C4-2B (cell line): ENCODE measurements around the gene RFTN1.

Experiments used
- H3K27ac ChIP-seq: fragments of 450-650 bp; 2 replicates; pipeline ENCODE4 v1.5.1; 2017
- CTCF ChIP-seq: fragments of 450-650 bp; conservative IDR thresholded peaks from 2 replicates; pipeline ENCODE4 v1.5.1; 2017; ENCODE audit warnings: mild to moderate bottlenecking
- ZFX ChIP-seq: fragments of 450-650 bp; IDR thresholded peaks from 2 replicates; pipeline ENCODE4 v1.6.1; 2017

RFTN1 gene

GRCh38 chr3:16370503-16370871 lies 143.0 kb downstream of the RFTN1 start:
- TF ChIP-seq ZFX, result no peak
- TF ChIP-seq CTCF, result no peak
- H3K27ac ChIP-seq, result no peak overlapping the region

- H3K27ac ChIP-seq, result no peak overlapping the region
- TF ChIP-seq CTCF, result no peak
- no peak for TF ChIP-seq ZFX
These were observed 143.6 kb downstream of the RFTN1 start for GRCh38 chr3:16369885-16370284.

GRCh38 chr3:16369276-16369675 lies 144.2 kb downstream of the RFTN1 start:
- H3K27ac ChIP-seq, result no peak overlapping the region
- TF ChIP-seq CTCF, result no peak
- TF ChIP-seq ZFX, result no peak

- TF ChIP-seq ZFX (no peak), CTCF (peak; percentile 12)
- H3K27ac ChIP-seq, result no peak overlapping the region
These were observed 146.9 kb downstream of the RFTN1 start for GRCh38 chr3:16366581-16366980.

DNA sequence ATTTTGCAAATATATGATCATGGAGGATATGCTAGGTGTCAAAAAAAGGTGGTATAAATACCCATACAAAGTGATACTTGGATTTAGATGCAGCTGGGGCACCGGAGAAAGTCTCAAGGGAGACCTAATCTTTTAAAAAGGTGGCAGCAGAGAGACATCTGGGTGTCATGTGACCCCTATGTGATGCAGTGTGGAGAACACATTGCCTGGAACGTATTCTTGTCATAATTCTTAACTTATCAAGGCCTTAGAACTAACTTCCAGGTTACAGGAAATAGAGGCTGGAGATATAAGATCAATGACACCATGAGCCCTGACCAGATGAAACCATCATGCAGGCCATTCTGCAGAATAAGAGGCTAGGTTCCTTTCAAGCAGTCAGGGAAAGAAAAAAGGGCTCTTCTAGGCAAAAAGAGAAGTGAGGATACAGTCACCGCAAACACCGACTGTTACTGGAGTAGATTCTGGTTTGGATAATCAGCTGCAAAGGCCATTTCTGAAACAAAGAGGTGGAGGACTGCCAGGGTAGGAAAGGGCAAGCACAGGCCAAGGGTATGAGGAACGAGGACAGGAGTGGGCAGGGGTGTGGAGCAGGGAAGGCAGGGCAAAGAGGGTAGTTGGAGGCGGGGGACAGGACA lies 147.9 kb downstream of the RFTN1 start:
- no peak for TF ChIP-seq ZFX
- TF ChIP-seq CTCF, result no peak

DNA sequence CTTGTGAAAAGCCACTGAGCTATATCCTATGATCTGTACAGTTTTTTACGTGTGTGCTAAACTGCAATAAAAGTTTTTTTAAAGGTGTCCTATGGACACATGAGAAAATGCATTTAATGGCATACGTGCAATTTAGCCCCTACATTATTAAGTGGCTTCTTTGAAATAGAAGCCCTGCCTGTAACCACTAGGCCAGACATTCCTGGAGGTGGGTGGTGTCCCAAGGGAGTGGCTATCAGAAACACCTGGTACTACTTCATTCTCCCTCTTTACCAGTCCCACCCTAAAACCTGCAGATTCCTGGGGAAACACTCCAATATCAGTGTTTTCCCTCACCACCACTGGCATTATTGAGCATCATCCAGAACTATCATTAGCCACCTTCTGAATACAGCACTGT lies 148.5 kb downstream of the RFTN1 start:
- TF ChIP-seq CTCF, result no peak
- no peak for TF ChIP-seq ZFX

More for the DNA sequence above, 147.9 kb downstream of the RFTN1 start:
- H3K27ac ChIP-seq, result no peak overlapping the region

DNA sequence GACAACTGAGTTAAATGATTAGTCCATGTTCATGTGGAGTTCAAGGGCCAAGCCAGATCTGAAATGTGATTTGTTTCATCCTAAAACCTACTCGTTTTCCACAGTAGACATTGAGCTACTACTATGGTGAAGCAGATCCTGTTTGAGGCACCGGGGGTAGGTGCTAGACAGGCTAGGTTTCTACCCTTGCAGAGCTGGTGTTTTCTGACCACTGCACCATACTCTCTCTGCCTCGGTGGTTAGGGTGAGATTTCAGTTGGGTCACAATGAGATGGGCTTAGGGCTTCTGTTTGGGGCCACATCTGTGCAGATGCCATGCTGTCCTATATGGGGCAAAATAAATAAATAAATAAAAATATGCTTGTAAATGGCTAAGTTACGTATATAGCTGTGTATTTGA lies 149.2 kb downstream of the RFTN1 start:
- no peak overlapping the region for H3K27ac ChIP-seq
- TF ChIP-seq ZFX, result no peak

More for the DNA sequence above, 148.5 kb downstream of the RFTN1 start:
- no peak overlapping the region for H3K27ac ChIP-seq

DNA sequence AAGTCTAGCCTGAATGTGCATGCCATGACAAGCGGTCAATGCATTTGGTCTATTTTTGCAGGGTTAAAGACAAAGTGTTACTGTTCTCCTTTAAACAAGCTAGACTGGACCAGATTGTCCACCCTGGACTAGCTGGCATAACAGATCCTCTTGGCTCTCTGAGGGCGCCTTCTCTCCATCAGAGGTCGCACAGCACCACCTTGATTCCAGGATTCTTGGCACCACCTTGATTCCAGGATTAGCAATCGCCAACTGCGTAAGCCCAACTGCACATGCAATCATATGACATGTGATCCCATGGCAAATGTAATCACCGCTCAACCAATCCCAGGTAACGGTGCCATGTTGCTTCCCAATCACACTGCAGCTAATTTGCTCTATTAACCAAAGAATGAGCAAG lies 149.9 kb downstream of the RFTN1 start:
- H3K27ac ChIP-seq, result no peak overlapping the region
- TF ChIP-seq CTCF (no peak), ZFX (no peak)
